HCT116 (cell line): ENCODE results near the gene ADORA1. TPM values are rescaled to one million over a fixed set of nuclear protein-coding genes. Genes with fewer than 3 reads are reported as not detected.

Experiments
- ATAC-seq: fragments of 200-7000 bp; cut with Tn5 transposase; 2 replicates; pipeline ENCODE4 v1.9.1; 2020; ENCODE audit warnings: mild to moderate bottlenecking, moderate library complexity
- BruUV-seq: library from RNA; stranded (reverse); fragments of 400-500 nt; replicated peaks from 2 replicates; lab custom pipeline; 2021; lab: Mats Ljungman, UMichigan
- CTCF ChIA-PET: fragments of 300-600 bp; sonication (Branson Sonifier 250); formaldehyde crosslinking; loops from one replicate; lab custom pipeline; 2021; ENCODE audit warnings: antibody characterized with exemption; lab: Charles Lee
- POLR2A ChIA-PET: fragments of 300-600, 350-600 bp; sonication (Branson Sonifier 250); formaldehyde crosslinking; loops from one replicate; lab custom pipeline; 2021; ENCODE audit warnings: antibody characterized with exemption; lab: Charles Lee
- RAD21 ChIA-PET, 2 experiments: fragments of 300-600 bp; sonication (Branson Sonifier 250); formaldehyde crosslinking; loops; one replicate each; lab custom pipeline; 2023; ENCODE audit warnings: low total read pairs in 2 of 2; ENCODE audit not compliant: uncharacterized antibody in 2 of 2, unreplicated experiment in 2 of 2, low non-redundant PET in 1 of 2; lab: Charles Lee
- DNase-seq: peaks from one replicate; pipeline ENCODE4 v3.0.0-alpha.2; 2010; ENCODE audit warnings: low read depth, low spot score
- H2AFZ ChIP-seq: fragments of 200-600 bp; shearing (Covaris generic), sonication (generic); 2 replicates; pipeline ENCODE4 v1.6.1; 2017; ENCODE audit warnings: low read depth, mixed run types, mixed read lengths, antibody characterized with exemption, low read length; ENCODE audit not compliant: poor library complexity, severe bottlenecking
- H3K27ac ChIP-seq: 2 replicates; pipeline ENCODE4 v1.5.1; 2012; ENCODE audit warnings: low read depth, low read length
- H3K27me3 ChIP-seq: fragments of 200-600 bp; sonication (generic); 2 replicates; pipeline ENCODE4 v1.6.1; 2016; ENCODE audit warnings: mixed run types, low read length, mixed read lengths; ENCODE audit not compliant: insufficient read depth
- H3K36me3 ChIP-seq, 2 experiments: fragments of 200-500 bp in 1 of 2; fragments of 200-600 bp in 1 of 2; sonication (Bioruptor generic) in 1 of 2; sonication (generic) in 1 of 2; 2 replicates each; pipeline versions ENCODE4 v1.5.1 to v1.6.1; 2014 to 2016; ENCODE audit warnings: low read length in 2 of 2, inconsistent platforms in 1 of 2, mixed read lengths in 1 of 2, mixed run types in 1 of 2; ENCODE audit not compliant: insufficient read depth in 2 of 2, control insufficient read depth in 1 of 2
- H3K4me1 ChIP-seq, 2 experiments: fragments of 200-600 bp in 1 of 2; sonication (generic) in 1 of 2; 2 replicates each; pipeline versions ENCODE4 v1.5.1 to v1.6.1; 2012 to 2017; ENCODE audit warnings: low read length in 2 of 2, inconsistent platforms in 1 of 2, mild to moderate bottlenecking in 1 of 2, mixed read lengths in 1 of 2, mixed run types in 1 of 2, moderate library complexity in 1 of 2; ENCODE audit not compliant: insufficient read depth in 2 of 2, control insufficient read depth in 1 of 2
- H3K4me2 ChIP-seq: fragments of 200-600 bp; sonication (generic); 2 replicates; pipeline ENCODE4 v1.6.1; 2017; ENCODE audit warnings: mixed run types, low read length, mixed read lengths
- H3K4me3 ChIP-seq, 2 experiments: fragments of 200-600 bp in 1 of 2; sonication (generic) in 1 of 2; replicated peaks in 1 of 2; 2 replicates each; pipeline ENCODE4 v1.5.1; 2011 to 2016; ENCODE audit warnings: low read length in 2 of 2, control low read depth in 1 of 2, low read depth in 1 of 2, mild to moderate bottlenecking in 1 of 2, mixed read lengths in 1 of 2, mixed run types in 1 of 2
- H3K79me2 ChIP-seq: fragments of 200-600 bp; sonication (generic); 2 replicates; pipeline ENCODE4 v1.6.1; 2017; ENCODE audit warnings: mild to moderate bottlenecking, mixed run types, low read length, moderate library complexity, mixed read lengths; ENCODE audit not compliant: insufficient read depth
- H3K9ac ChIP-seq: fragments of 200-600 bp; sonication (generic); 2 replicates; pipeline ENCODE4 v1.6.1; 2016; ENCODE audit warnings: low read length, mixed read lengths
- H3K9me2 ChIP-seq: fragments of 200-600 bp; sonication (generic), shearing (Covaris generic); 2 replicates; pipeline ENCODE4 v1.6.1; 2017; ENCODE audit warnings: mixed run types, mild to moderate bottlenecking, moderate library complexity; ENCODE audit not compliant: insufficient read depth
- H3K9me3 ChIP-seq, 2 experiments: fragments of 200-500 bp in 1 of 2; fragments of 200-600 bp in 1 of 2; sonication (Bioruptor generic) in 1 of 2; sonication (generic) in 1 of 2; 2 replicates each; pipeline ENCODE4 v1.6.1; 2014 to 2017; ENCODE audit warnings: low read length in 2 of 2, mixed read lengths in 2 of 2, inconsistent platforms in 1 of 2, low read depth in 1 of 2, mild to moderate bottlenecking in 1 of 2, mixed run types in 1 of 2, moderate library complexity in 1 of 2; ENCODE audit not compliant: control insufficient read depth in 1 of 2, insufficient read depth in 1 of 2
- H4K20me1 ChIP-seq: fragments of 200-600 bp; sonication (generic), shearing (Covaris generic); 2 replicates; pipeline ENCODE4 v1.6.1; 2017; ENCODE audit warnings: mixed run types, mild to moderate bottlenecking, moderate library complexity; ENCODE audit not compliant: insufficient read depth
- CBX3 ChIP-seq: IDR thresholded peaks from 2 replicates; pipeline ENCODE4 v1.6.1; 2012; ENCODE audit warnings: low read depth
- CEBPB ChIP-seq: IDR thresholded peaks from 2 replicates; pipeline ENCODE4 v1.6.1; 2012; ENCODE audit warnings: low read depth
- CTCF ChIP-seq, 3 experiments: fragments of 200-600 bp in 1 of 3; sonication (generic) in 1 of 3; IDR thresholded peaks in 2 of 3; conservative IDR thresholded peaks in 1 of 3; 2 replicates each; pipeline ENCODE4 v1.5.1; 2012 to 2017; ENCODE audit warnings: low read depth in 2 of 3, low read length in 2 of 3, antibody characterized with exemption in 1 of 3, borderline replicate concordance in 1 of 3, control low read depth in 1 of 3, mild to moderate bottlenecking in 1 of 3, mixed read lengths in 1 of 3, mixed run types in 1 of 3, moderate library complexity in 1 of 3; ENCODE audit not compliant: insufficient read depth in 1 of 3
- ELF1 ChIP-seq: IDR thresholded peaks from 2 replicates; pipeline ENCODE4 v1.6.1; 2012; ENCODE audit warnings: low read depth, borderline replicate concordance
- EZH2 ChIP-seq: fragments of 200-600 bp; sonication (generic); IDR thresholded peaks from 2 replicates; pipeline ENCODE4 v1.6.1; 2017; ENCODE audit warnings: antibody characterized with exemption, mixed run types
- FOSL1 ChIP-seq: IDR thresholded peaks from 2 replicates; pipeline ENCODE4 v1.6.1; 2012; ENCODE audit warnings: low read depth
- JUND ChIP-seq: IDR thresholded peaks from 2 replicates; pipeline ENCODE4 v1.6.1; 2012
- MAX ChIP-seq: IDR thresholded peaks from 2 replicates; pipeline ENCODE4 v1.6.1; 2012
- POLR2A ChIP-seq: IDR thresholded peaks from 2 replicates; pipeline ENCODE4 v1.7.0; 2011; ENCODE audit warnings: borderline replicate concordance; ENCODE audit not compliant: insufficient read depth, insufficient read length; ENCODE audit errors: extremely low read depth
- POLR2AphosphoS5 ChIP-seq: IDR thresholded peaks from 2 replicates; pipeline ENCODE4 v1.6.1; 2011; ENCODE audit warnings: mild to moderate bottlenecking, low read depth, low read length, moderate library complexity
- RAD21 ChIP-seq: IDR thresholded peaks from 2 replicates; pipeline ENCODE4 v1.6.1; 2012; ENCODE audit warnings: low read depth, mild to moderate bottlenecking
- REST ChIP-seq: IDR thresholded peaks from 2 replicates; pipeline ENCODE4 v1.6.1; 2012; ENCODE audit warnings: low read depth
- SIN3A ChIP-seq: IDR thresholded peaks from 2 replicates; pipeline ENCODE4 v1.6.1; 2012; ENCODE audit warnings: low read depth
- SP1 ChIP-seq: IDR thresholded peaks from 2 replicates; pipeline ENCODE4 v1.6.1; 2012; ENCODE audit warnings: low read depth
- SRF ChIP-seq: IDR thresholded peaks from 2 replicates; pipeline ENCODE4 v1.6.1; 2012; ENCODE audit warnings: low read depth
- TCF7L2 ChIP-seq: IDR thresholded peaks from 2 replicates; pipeline ENCODE4 v1.7.0; 2011; ENCODE audit warnings: borderline replicate concordance, inconsistent platforms; ENCODE audit not compliant: insufficient read depth, insufficient read length; ENCODE audit errors: extremely low read depth
- YY1 ChIP-seq: IDR thresholded peaks from 2 replicates; pipeline ENCODE4 v1.6.1; 2011; ENCODE audit warnings: low read length, low read depth, moderate library complexity, mild to moderate bottlenecking; ENCODE audit not compliant: insufficient replicate concordance; ENCODE audit errors: extremely low read depth
- ZBTB33 ChIP-seq: IDR thresholded peaks from 2 replicates; pipeline ENCODE4 v1.6.1; 2011; ENCODE audit warnings: mild to moderate bottlenecking, low read length, moderate library complexity; ENCODE audit not compliant: insufficient replicate concordance; ENCODE audit errors: extremely low read depth
- ZFX ChIP-seq: fragments of 450-650 bp; IDR thresholded peaks from 2 replicates; pipeline ENCODE4 v1.6.1; 2017
- intact Hi-C: fragments of 100-400 bp; cut with micrococcal nuclease; formaldehyde crosslinking; loops from 2 replicates; pipeline ENCODE4 v1.10.0; 2022
- total RNA-seq: library from RNA; stranded (reverse); gene quantifications from one replicate; pipeline ENCODE4 v1.2.1, GENCODE V29; 2021; ENCODE audit not compliant: unreplicated experiment

Gene ADORA1
- total RNA-seq, 1 experiment from 2014 or later: 2.8 TPM

- ATAC-seq (peak; percentile 88), DNase-seq (no peak)
- ChIA-PET RAD21 (interaction anchor here in 1 of 2 experiments (1.3 kb wide), 1 partner anchor 131 kb away, joined by 3 read pairs; no protein-coding TSS in a partner anchor), POLR2A (no interaction called here), CTCF (interaction anchor here (0.6 to 2.3 kb wide), 12 partner anchors 12 to 183 kb away, joined by 3 to 20 read pairs (median 4); partner anchors contain the start of gene ADORA1)
- H3K9me2 ChIP-seq: no peaks in the 10 kb centered on the region
- H3K9ac ChIP-seq: no peak overlapping the region
- no peak overlapping the region for H2AFZ ChIP-seq
- no peaks in the 10 kb centered on the region for H3K4me1 ChIP-seq
- no peak overlapping the region for H3K4me3 ChIP-seq
- H3K27ac ChIP-seq: no peak overlapping the region
- H4K20me1 ChIP-seq: no peaks in the 10 kb centered on the region
- intact Hi-C loops: no loop called here
- no peaks in the 10 kb centered on the region for H3K27me3 ChIP-seq
- no peak overlapping the region for H3K4me2 ChIP-seq
- BruUV-seq: no TSS peak
- no peaks in the 10 kb centered on the region for H3K79me2 ChIP-seq
- no peaks in the 10 kb centered on the region for H3K9me3 ChIP-seq
- H3K36me3 ChIP-seq: no peaks in the 10 kb centered on the region
- no peak for TF ChIP-seq SIN3A
- TF ChIP-seq SP1: no peak
- TF ChIP-seq ELF1: no peak
- no peak for TF ChIP-seq ZBTB33
- TF ChIP-seq EZH2: no peak
- TF ChIP-seq CEBPB: no peak
- TF ChIP-seq TCF7L2: peak; percentile 54
- 0 out of 2 replicates have a peak, but pooled peaks have one; percentile 15 for TF ChIP-seq ZFX
- TF ChIP-seq MAX: no peak
- no peak for TF ChIP-seq CBX3
- peak; percentile 63 for TF ChIP-seq RAD21
- no peak for TF ChIP-seq SRF
- no peak for TF ChIP-seq POLR2AphosphoS5
- TF ChIP-seq YY1: no peak
- no peak for TF ChIP-seq JUND
- TF ChIP-seq REST: no peak
- TF ChIP-seq CTCF (IDR thresholded peaks at IDR 0.05 in 2 of 3, conservative IDR thresholded peaks at IDR 0.05 in 1 of 3; ENCODE audit: borderline replicate concordance in 1 of 3, insufficient read depth in 1 of 3, low read depth in 2 of 3, low read length in 2 of 3): peak; percentile 33 to 91 (median 89); a peak in 5 of 6 replicates
- TF ChIP-seq FOSL1: no peak
- TF ChIP-seq POLR2A: no peak
Measured at GRCh38 chr1:203084588-203085527, 42.7 kb upstream of the ADORA1 start.
